NCI-H510A (cell line): Measurements from ENCODE around the gene SPACA6.
"Not testable (repeated sequence)": the region's sequence is repeated elsewhere in the genome, so short reads cannot be mapped to it uniquely, and the experiment has no call there.

Source experiments
- DNase-seq: peaks from one replicate; lab custom pipeline; 2025; lab: John Stamatoyannopoulos, UW

SPACA6 gene

DNA sequence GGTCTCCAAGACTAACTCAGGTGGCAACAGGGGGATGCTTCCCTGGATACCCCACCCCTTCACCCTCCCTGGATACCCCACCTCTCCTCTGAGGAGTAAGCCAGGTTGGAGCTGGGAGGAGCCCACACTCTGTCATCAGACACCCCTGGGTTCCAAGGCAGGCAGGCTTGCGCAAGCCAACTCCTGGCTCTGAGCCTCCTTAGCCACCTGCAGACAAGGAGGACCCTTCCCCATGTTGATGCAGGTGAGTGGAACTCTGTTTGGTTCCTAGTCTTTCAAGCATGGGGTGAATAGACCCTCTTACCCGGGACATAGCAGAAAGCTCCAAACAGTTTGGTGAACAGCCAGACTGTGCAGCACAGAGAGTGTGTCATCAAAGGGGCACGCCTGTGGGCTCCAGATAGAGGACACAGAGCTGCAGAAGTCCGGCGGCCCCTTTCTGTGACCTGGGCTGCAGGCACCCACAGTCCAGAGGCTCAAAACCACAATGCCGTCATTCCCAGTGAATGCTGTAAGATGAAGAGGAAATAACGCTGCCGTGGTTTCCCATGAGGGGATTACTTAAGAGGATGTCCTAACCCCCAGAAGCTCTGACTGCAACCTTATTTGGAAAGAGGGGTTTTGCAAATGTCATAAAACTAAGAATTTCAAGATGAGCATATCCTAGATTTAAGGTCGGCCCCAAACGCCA is 42.8 kb downstream of the SPACA6 start:
- DNase-seq, result no peak

DNA sequence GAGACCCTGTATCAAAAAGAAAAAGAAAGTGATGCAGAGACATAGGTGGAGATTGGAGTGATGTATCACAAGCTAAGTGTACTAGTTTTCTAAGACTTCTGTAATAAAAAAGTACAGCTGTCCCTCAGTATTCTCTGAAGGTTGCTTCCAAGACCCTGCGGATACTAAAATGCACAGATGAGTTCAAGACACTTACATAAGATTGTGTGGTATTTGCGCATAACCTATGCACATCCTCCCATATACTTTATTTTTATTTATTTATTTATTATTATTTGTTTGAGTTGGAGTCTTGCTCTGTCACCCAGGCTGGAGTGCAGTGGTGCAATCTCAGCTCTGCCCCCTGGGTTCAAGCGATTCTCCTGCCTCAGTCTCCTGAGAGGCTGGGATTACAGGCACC is 44.3 kb downstream of the SPACA6 start:
- no peak for DNase-seq

DNA sequence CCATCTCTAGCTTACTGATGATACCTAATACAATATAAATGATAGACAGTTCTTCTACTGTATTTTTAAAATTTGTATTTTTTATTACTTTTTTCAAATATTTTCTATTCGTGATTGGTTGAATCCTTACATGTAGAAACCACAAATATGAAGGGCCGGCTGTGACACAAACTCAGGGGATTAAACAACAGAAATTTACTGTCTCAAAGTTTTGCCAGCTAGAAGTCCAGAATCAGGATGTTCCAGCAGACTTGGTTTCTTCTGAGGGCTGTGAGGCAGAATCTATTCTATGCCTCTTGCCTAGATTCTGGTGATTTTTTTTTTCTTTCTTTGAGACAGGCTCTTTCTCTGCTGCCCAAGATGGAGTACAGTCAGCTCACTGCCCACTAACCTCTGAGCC is 44.8 kb downstream of the SPACA6 start:
- no peak for DNase-seq

DNA sequence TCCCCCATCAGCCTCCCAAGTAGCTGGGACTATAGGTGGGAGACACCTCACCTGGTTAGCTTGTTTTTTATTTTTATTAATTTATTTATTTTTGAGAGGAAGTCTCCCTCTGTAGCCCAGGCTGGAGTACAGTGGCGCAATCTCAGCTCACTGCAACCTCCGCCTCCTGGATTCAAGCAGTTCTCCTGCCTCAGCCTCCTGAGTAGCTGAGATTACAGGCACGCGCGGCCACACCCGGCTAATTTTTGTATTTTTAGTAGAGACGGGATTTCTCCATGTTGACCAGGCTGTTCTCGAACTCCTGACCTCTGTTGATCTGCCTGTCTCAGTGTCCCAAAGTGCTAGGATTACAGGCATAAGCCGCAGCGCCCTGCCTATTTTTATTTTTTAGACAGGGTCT is 45.4 kb downstream of the SPACA6 start:
- not testable (repeated sequence) for DNase-seq

DNA sequence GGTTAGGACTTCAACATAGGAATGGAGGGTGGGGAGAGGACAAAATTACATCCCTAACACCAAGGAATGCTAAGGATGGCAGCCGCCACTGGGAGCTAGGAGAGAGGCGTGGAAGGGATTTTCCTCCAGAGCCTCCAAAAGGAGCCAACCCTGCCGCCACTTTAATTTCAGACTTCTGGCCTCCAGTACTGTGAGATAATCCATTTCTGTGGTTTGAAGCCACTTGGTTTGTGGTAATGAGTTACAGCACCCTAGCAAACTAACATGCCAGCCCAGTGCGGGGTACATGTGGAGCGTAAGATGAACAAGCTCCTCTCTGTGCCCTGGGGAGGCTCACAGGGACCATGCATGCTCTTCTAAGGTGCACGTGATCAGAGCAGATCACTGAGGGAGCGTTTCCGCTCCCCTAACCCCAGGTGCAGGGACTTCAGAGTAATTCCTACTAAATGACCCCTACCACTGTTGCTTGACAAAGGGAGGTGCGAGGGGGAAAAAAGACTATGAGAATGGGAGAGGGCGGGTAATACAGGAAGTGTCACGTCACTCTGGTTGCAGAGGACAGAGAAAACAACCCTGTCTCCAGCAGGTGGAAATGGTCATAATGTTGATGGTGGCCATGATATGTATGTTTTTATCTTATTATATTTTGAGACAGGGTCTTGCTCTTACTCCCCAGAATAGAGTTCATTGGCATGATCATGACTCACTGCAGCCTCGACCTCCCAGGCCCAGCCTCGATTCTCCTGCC is 46.5 kb downstream of the SPACA6 start:
- DNase-seq, result no peak

DNA sequence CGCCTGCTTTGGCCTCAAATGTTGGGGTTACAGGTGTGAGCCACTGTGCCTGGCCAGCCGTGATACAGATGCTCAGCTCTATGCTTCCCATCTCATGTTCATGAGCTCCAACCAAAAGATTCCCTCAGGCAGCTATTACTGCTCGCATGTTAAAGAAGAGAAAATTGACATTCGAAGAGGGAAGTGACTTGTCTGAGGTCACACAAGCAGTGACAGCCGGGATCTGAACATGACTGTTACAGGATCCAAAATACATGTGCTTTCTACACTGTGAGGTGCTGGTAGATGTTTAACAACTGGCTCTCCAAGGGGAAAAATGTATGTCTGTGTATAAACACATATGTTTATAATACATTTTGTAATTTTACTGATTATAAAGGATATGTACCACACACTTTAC is 47.2 kb downstream of the SPACA6 start:
- DNase-seq, result no peak

DNA sequence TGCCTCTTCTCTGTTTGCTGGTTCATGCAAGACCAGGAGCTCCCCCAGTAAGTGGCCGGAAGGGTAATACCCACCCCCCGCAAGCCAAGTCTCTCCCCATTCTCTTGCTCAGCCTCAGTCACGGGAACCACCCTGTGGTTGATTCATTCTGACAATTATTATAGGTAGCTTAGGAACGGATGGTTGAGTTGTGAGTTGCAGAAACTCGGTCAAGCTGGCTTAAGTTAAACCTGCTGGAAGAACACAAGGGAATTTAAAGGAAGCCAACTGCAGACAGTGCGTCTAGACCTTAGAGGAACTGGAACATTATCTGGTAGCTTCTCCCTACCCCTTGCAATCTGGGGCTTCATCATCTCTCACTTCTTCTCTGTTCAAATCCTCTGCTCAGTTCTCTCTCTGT is 49.7 kb downstream of the SPACA6 start:
- DNase-seq, result no peak

DNA sequence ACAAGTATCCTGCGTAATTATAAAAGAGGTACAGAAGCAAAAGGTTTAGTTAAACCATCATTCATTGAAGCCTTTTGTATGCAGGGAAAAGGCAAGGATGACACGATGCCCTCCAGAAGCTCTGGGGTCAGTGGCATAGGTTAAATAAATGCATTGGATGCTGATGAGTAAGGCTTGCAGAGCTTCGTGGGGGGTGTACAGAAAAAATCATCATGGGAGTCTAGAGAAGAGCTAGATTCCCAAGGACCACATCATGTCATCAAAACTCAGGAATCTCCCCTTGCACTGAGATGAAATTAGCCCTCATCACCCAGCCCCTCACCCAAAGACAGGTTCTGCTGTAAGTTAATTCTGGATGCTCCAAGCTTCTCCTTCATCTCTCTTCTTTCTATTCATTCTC is 50.3 kb downstream of the SPACA6 start:
- DNase-seq, result no peak

DNA sequence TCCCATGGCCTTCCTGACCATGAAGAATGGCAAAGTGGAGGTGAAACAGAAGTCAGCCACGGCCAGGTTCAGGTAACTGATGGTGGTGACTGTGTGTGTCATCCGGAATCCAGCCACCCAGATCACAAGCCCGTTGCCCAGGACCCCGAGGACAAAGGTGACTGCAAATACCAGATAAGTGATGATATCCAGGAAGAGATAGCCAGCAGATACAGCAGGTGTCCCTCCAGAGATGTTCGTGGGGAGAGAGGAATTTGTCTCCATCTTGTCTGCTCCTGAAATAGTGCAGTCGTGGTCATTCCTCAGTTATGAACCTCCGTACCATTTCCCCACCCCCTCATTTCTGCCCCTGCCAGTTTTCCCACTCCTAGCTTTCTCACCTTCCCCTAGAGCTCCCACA is 53.6 kb downstream of the SPACA6 start:
- no peak for DNase-seq

DNA sequence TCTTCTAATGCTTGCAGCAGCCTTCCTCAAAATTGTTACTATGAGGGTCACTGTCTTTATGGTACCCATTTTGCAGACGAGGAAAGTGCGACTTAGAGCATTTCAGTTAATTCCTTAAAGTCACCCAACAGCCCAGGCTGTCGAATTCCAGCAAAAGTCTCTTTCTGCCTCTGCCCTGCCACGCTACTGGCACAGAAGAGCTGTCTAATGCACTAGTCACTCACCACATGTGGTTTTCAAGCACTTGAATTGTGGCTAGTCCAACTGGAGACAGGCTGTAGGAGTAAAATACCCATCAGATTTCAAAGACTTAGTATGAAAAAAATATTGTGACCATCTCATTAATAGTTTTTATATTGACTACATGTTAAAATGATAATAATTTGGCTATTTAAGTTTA is 56.8 kb downstream of the SPACA6 start:
- no peak for DNase-seq

DNA sequence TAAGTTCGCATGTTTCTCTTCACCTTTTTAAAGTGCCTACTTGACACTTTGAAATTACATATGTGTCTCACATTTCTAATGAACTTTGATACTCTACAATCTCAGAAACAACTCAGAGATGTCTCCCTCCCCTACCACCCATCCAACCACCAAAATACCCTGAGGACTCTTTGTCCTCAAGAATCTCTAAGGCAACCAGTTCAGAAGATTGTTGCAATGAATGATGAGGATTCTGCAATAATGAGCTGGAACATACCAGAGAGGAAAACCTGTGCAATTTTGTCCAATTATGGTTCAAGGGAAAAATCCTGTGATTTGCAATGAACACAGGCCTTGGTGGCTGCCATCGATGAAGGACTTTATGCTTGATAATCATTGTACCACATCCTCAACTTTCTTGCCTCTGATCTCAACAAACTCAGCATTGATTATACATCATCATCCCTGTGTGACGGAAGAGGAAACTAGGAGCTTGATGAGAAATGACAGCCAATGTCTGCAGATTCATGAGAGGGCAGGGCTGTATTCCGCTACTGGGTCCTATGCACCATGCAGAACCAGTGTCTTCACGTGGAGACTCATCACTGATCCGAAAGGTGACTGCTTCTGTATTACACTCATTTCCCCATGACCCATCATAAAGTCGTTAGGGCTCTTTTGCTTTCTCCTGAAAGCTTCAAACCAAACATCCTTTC is 57.4 kb downstream of the SPACA6 start:
- no peak for DNase-seq

DNA sequence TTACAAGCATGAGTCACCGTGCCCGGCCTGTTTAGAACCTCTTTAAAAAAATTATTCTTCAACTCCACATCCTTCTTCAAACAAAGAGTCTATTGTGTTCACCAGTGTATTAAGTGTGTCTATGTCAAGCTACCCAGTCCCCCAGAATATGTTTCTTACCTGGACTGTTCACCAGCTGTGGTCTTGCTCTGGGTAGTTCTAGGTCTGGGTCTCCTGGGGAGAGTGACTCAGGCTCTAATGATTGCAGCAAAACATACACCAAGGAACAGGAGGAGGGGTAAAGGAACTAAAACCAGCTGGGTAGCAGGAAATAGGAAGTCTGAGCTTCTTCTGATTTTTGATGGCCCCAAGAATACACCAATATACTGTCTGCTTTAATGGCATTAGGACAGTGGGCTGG is 58.5 kb downstream of the SPACA6 start, which contains the start of gene FPR1:
Gene FPR1 (minus strand): TSS at position 224 of the 400 bp plus-strand sequence. CDS start 4,884 bp downstream, outside the sequence.
- DNase-seq, result no peak

DNA sequence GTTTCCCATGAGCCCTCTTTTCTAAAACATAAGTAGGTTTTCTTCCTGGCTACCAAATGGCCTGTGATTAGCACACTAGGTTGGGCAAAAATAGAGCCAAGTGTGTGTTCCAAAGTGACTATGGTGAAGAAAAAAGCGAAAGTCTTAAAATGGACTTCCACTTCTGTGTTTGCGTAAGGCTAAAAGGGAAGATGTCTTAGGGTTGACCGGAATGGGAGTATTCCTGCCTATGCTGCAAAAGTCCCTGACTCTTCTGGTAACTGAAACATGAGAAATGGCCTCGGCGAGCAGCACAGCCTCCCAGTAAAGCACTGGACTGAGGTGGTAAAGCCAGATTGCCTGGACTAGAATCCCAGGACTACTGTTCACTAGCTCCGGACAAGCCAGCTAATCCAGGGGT is 61.0 kb downstream of the SPACA6 start:
- DNase-seq, result no peak

DNA sequence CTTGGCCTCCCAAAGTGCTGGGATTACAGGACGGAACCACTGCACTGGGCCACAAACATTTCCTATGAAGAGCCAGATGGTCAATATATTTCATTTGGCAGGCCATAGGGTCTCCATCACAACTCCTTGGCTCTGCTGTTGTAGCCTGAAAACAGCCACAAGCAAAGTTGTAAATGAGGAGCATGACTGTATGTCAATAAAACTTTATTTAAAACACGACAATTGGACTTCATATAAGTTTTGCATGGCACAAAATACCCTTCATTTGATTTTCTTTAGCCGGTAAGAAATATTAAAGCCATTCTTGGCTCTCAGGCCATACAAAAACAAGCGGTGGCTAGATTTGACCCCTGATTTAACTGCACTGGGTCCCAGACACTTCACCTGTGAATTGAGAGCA is 61.6 kb downstream of the SPACA6 start:
- DNase-seq, result no peak
